ENCODE results near the gene GBP3. TPM values are rescaled to one million over a fixed set of nuclear protein-coding genes. Genes with fewer than 3 reads are reported as not detected.

GBP3 gene
- total RNA-seq, 1 experiment from 2014 or later: 6.3 TPM

GRCh38 chr1:88961647-88962275, 60.9 kb downstream of the GBP3 start:
- no peak for DNase-seq (ENCODE audit: low spot score)
- no peaks in the 10 kb centered on the region for H3K4me1 ChIP-seq (ENCODE audit: insufficient read depth, low read length, poor library complexity, severe bottlenecking)
- ChIA-PET CTCF (no interaction called here), POLR2A (ENCODE audit: low non-redundant PET) (no interaction called here)
- H3K27me3 ChIP-seq (replicated peaks; ENCODE audit: insufficient read depth, low read depth, low read length, poor library complexity): no peaks in the 10 kb centered on the region
- no peak overlapping the region for H3K27ac ChIP-seq (ENCODE audit: low read depth, low read length, poor library complexity, severe bottlenecking)
- no peak overlapping the region for H3K4me3 ChIP-seq (ENCODE audit: low read depth, low read length, poor library complexity, severe bottlenecking)
- BruUV-seq (replicated peaks): no TSS peak
- intact Hi-C loops (cut with micrococcal nuclease; ENCODE audit: unreplicated experiment): no loop called here
- no peaks in the 10 kb centered on the region for H3K9me3 ChIP-seq (ENCODE audit: low read depth, low read length, poor library complexity, severe bottlenecking)
- peaks cover 57% of the 10 kb centered on the region for H3K36me3 ChIP-seq (ENCODE audit: insufficient read depth, low read length, poor library complexity, severe bottlenecking)
- TF ChIP-seq CTCF (conservative IDR thresholded peaks at IDR 0.05; ENCODE audit: low read depth, low read length): no peak
- TF ChIP-seq EZH2 (IDR thresholded peaks at IDR 0.05; ENCODE audit: borderline replicate concordance, low read depth, low read length, poor library complexity, severe bottlenecking): no peak

GRCh38 chr1:88961081-88961480, 61.6 kb downstream of the GBP3 start:
- Histone ChIP-seq H3K36me3 (ENCODE audit: insufficient read depth, low read length, poor library complexity, severe bottlenecking) (peaks cover 61% of the 10 kb centered on the region), H3K4me3 (ENCODE audit: low read depth, low read length, poor library complexity, severe bottlenecking) (no peak overlapping the region), H3K27me3 (replicated peaks; ENCODE audit: insufficient read depth, low read depth, low read length, poor library complexity) (no peaks in the 10 kb centered on the region), H3K4me1 (ENCODE audit: insufficient read depth, low read length, poor library complexity, severe bottlenecking) (no peaks in the 10 kb centered on the region), H3K9me3 (ENCODE audit: low read depth, low read length, poor library complexity, severe bottlenecking) (no peaks in the 10 kb centered on the region), H3K27ac (ENCODE audit: low read depth, low read length, poor library complexity, severe bottlenecking) (no peak overlapping the region)
- POLR2A ChIA-PET (ENCODE audit: low non-redundant PET): no interaction called here
- intact Hi-C loops (cut with micrococcal nuclease; ENCODE audit: unreplicated experiment): no loop called here
- no peak for TF ChIP-seq EZH2 (IDR thresholded peaks at IDR 0.05; ENCODE audit: borderline replicate concordance, low read depth, low read length, poor library complexity, severe bottlenecking)
- no peak for TF ChIP-seq CTCF (conservative IDR thresholded peaks at IDR 0.05; ENCODE audit: low read depth, low read length)
- BruUV-seq (replicated peaks): no TSS peak
- DNase-seq (ENCODE audit: low spot score): no peak
- CTCF ChIA-PET: no interaction called here

Other genes starting within 250 kb of the GBP3 start
- 28.9 and 31.9 TPM in 2 replicates for gene GTF2B, start 131.3 kb downstream of the GBP3 start, total RNA-seq (2021)
- gene KYAT3, start 30.2 kb downstream of the GBP3 start, total RNA-seq (2021): 31.1 and 35.4 TPM in 2 replicates
- gene RBMXL1, start 30.2 kb downstream of the GBP3 start, total RNA-seq (2021): 21.1 and 23.9 TPM in 2 replicates
- gene GBP1, start 42.3 kb upstream of the GBP3 start, total RNA-seq (2021): 9.4 and 10.1 TPM in 2 replicates
- 4.4 and 4.5 TPM in 2 replicates for gene GBP2, start 103.2 kb upstream of the GBP3 start, total RNA-seq (2021)
- gene GBP7, start 153.1 kb upstream of the GBP3 start, total RNA-seq (2021): not detected in 2 replicates
- 0.79 and 1.7 TPM in 2 replicates for gene GBP4, start 176.1 kb upstream of the GBP3 start, total RNA-seq (2021)
- 0.09 TPM in 1 of 2 replicates, not detected in the other for gene GBP5, start 250.0 kb upstream of the GBP3 start, total RNA-seq (2021)